ENCODE data around the gene FOXL2.

GRCh38 chr3:138899351-138899991 is 47.5 kb downstream of the FOXL2 start:
- no peak for TF ChIP-seq CTCF (IDR thresholded peaks at IDR 0.05)
- no peak for TF ChIP-seq EP300 (IDR thresholded peaks at IDR 0.05; ENCODE audit: low read depth)
